Measurements from ENCODE around the gene GRM7. TPM values are rescaled to one million over a fixed set of nuclear protein-coding genes. Genes with fewer than 3 reads are reported as not detected.

Gene GRM7
- total and polyA plus RNA-seq, 2 of the 4 experiments (the other 2 are of a cell fraction), result not detected

DNA sequence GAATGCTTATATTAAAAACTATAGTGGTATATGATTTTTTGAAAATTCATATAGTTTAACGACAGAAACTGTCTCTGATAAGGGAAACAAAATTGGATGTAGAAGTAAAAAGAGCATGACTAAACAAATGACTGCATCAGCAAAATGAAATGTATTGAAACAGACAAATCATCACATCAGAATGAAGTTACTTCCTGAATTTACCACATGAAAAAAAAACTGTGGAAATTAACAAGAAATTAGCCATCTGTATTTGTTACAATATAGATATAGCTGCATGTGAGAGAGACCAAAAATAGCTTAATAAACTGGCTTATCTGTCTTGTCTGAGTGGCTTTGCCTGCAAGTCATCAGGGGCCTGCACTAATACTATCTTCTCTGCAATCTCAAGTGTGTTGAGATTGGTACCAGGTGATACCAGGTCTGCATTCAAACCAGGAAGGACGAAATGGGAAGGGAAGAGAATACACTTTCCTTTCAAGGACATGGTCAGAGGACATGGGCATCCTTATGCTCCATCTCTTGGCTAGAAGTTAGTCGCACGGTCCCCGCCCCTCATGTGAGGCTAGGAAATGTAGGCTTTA, 388.7 kb downstream of the GRM7 start:
- Histone ChIP-seq H3K4me2 (ENCODE audit: low read depth, low read length) (no peak overlapping the region), H2BK20ac (ENCODE audit: low read depth, low read length) (no peak overlapping the region), H3K9me1 (ENCODE audit: insufficient read depth, low read length) (no peaks in the 10 kb centered on the region), H2AK5ac (ENCODE audit: low read depth, low read length) (no peak overlapping the region), H3K23ac (ENCODE audit: low read depth, low read length) (no peak overlapping the region), H2AFZ (replicated peaks; ENCODE audit: low read length, poor library complexity) (no peak overlapping the region), H3K36me3 (ENCODE audit: control insufficient read depth, insufficient read depth, low read length) (no peaks in the 10 kb centered on the region), H3K79me1 (ENCODE audit: low read depth in 1 of 2, low read length in 2 of 2) (no peaks in the 10 kb centered on the region), H4K91ac (ENCODE audit: insufficient read depth, low read depth, low read length) (no peak overlapping the region), H2AK9ac (replicated peaks; ENCODE audit: low read depth, low read length, poor library complexity) (no peak overlapping the region), H3K18ac (ENCODE audit: low read depth, low read length) (no peak overlapping the region), H3K4ac (ENCODE audit: low read depth, low read length) (no peak overlapping the region), H3K4me3 (ENCODE audit: insufficient read depth, low read depth, low read length) (no peak overlapping the region), H2BK5ac (ENCODE audit: low read depth, low read length, poor library complexity, severe bottlenecking) (no peak overlapping the region), H3K9ac (ENCODE audit: low read depth, low read length) (no peak overlapping the region), H3K9me3 (ENCODE audit: control insufficient read depth, insufficient read depth, low read length) (peaks cover 3% of the 10 kb centered on the region; the same call in 1 of the 2 replicates), H2BK15ac (ENCODE audit: low read depth, low read length) (no peak overlapping the region), H3K27ac (ENCODE audit: insufficient read depth, low read length) (no peak overlapping the region), H3K56ac (ENCODE audit: extremely low read depth, insufficient read depth, low read length) (no peak overlapping the region), H3K4me1 (ENCODE audit: control insufficient read depth, insufficient read depth, low read length) (no peaks in the 10 kb centered on the region), H3K27me3 (ENCODE audit: control insufficient read depth, insufficient read depth, low read length) (no peaks in the 10 kb centered on the region), H4K8ac (ENCODE audit: low read depth in 2 of 2, low read length in 2 of 2) (no peak overlapping the region), H3K14ac (replicated peaks; ENCODE audit: low read depth, low read length) (no peak overlapping the region), H4K20me1 (ENCODE audit: insufficient read depth, low read length) (no peaks in the 10 kb centered on the region), H2BK120ac (ENCODE audit: low read depth, low read length) (no peak overlapping the region), H4K5ac (ENCODE audit: low read depth, low read length) (no peak overlapping the region)
- CTCF ChIA-PET, result no interaction called here
- POLR2A ChIA-PET (ENCODE audit: unreplicated experiment), result no interaction called here
- dilution Hi-C loops (cut with HindIII; ENCODE audit: low sequenced_read_pairs, unreplicated experiment), result no loop called here
- ATAC-seq (ENCODE audit: low read depth), result no peak
- intact Hi-C loops (cut with micrococcal nuclease), result no loop called here
- TF ChIP-seq RCOR1 (IDR thresholded peaks at IDR 0.05; ENCODE audit: insufficient replicate concordance, low read length), result no peak
- TF ChIP-seq CTCF (conservative IDR thresholded peaks at IDR 0.05; ENCODE audit: low read depth, low read length), result no peak
- no peak for TF ChIP-seq USF2 (IDR thresholded peaks at IDR 0.05; ENCODE audit: low read depth, low read length)
- no peak for TF ChIP-seq MXI1 (IDR thresholded peaks at IDR 0.05; ENCODE audit: borderline replicate concordance, low read depth, low read length)
- peak; percentile 29; the same call in 1 of the 2 replicates for TF ChIP-seq MAFK (IDR thresholded peaks at IDR 0.05; ENCODE audit: low read depth, low read length)
- TF ChIP-seq CEBPB (IDR thresholded peaks at IDR 0.05; ENCODE audit: low read depth, low read length), result no peak
- no peak for TF ChIP-seq BHLHE40 (IDR thresholded peaks at IDR 0.05; ENCODE audit: low read depth, low read length)
- no TSS peak for BruUV-seq (replicated peaks)
- in situ Hi-C loops (cut with MboI; ENCODE audit: low sequenced_read_pairs), result no loop called here
- DNase-seq, result no peak
- 0% methylated on average over 1 of the region's 5 CpGs; no CpG with 5 or more reads in 1 of the 2 experiments for whole genome bisulfite sequencing, 2 experiments (ENCODE audit: extremely low coverage in 2 of 2, insufficient read length in 1 of 2)

Data from IMR-90 (cell line).